ENCODE data around the gene PLA2G4E. TPM values are rescaled to one million over a fixed set of nuclear protein-coding genes. Genes with fewer than 3 reads are reported as not detected.

The PLA2G4E gene
- total and polyA plus RNA-seq, 2 of the 13 experiments (the other 11 are each of a cell fraction or from before 2014, with no cell fraction given), result not detected

GRCh38 chr15:42070279-42070975 is 49.6 kb upstream of the PLA2G4E start:
- no peak overlapping the region for H3K9ac ChIP-seq (ENCODE audit: insufficient read depth, low read depth, low read length)
- peaks cover 3 to 41% of the 10 kb centered on the region in 2 experiments; a peak in 4 of 5 replicates for H3K27me3 ChIP-seq (ENCODE audit: control insufficient read depth in 1 of 2, insufficient read depth in 2 of 2, low read length in 2 of 2)
- ChIA-PET CTCF (ENCODE audit: low intra/inter-chr PET ratio, low total read pairs) (no interaction called here), POLR2A (no interaction called here)
- no peak overlapping the region for H3K4me2 ChIP-seq (ENCODE audit: low read depth, low read length)
- FAIRE-seq (no peak), DNase-seq (ENCODE audit: low spot score) (no peak), ATAC-seq (no peak)
- H3K4me3 ChIP-seq (replicated peaks in 1 of 3; ENCODE audit: insufficient read depth in 1 of 3, low read depth in 2 of 3, low read length in 3 of 3), result no peak overlapping the region
- in situ Hi-C loops (cut with HindIII; ENCODE audit: extremely low pct_ligation_motif_present, low pct_unique_long_range_greater_than_20kb) (no loop called here), intact Hi-C loops (cut with micrococcal nuclease; ENCODE audit: unreplicated experiment) (no loop called here)
- WGBS (ENCODE audit: low lambda C conversion rate), result 51% methylated on average over 8 of the region's 16 CpGs
- H3K79me2 ChIP-seq (ENCODE audit: insufficient read depth, low read length), result no peaks in the 10 kb centered on the region
- BruUV-seq (replicated peaks), result no TSS peak
- no peak overlapping the region for H2AFZ ChIP-seq (ENCODE audit: low read length)
- H3K36me3 ChIP-seq (replicated peaks in 1 of 2; ENCODE audit: control insufficient read depth in 1 of 2, insufficient read depth in 2 of 2, low read length in 2 of 2), result no peaks in the 10 kb centered on the region
- TF ChIP-seq KLF11 (CRISPR knock-in tag; IDR thresholded peaks at IDR 0.05) (no peak), TIGD3 (CRISPR knock-in tag; IDR thresholded peaks at IDR 0.05; ENCODE audit: borderline replicate concordance) (no peak), HMG20A (CRISPR knock-in tag; IDR thresholded peaks at IDR 0.05; ENCODE audit: borderline replicate concordance) (no peak), AGO1 (IDR thresholded peaks at IDR 0.05; ENCODE audit: low read depth, low read length, poor library complexity, severe bottlenecking) (no peak), E2F1 (CRISPR knock-in tag; IDR thresholded peaks at IDR 0.05) (no peak), ZNF10 (CRISPR knock-in tag; IDR thresholded peaks at IDR 0.05; ENCODE audit: borderline replicate concordance, low read depth) (no peak), PHF5A (CRISPR knock-in tag; IDR thresholded peaks at IDR 0.05; ENCODE audit: low read depth, unreplicated experiment) (no peak), ZNF773 (CRISPR knock-in tag; IDR thresholded peaks at IDR 0.05; ENCODE audit: borderline replicate concordance) (no peak), CREB1 (IDR thresholded peaks at IDR 0.05) (no peak), CREB1 (CRISPR knock-in tag; IDR thresholded peaks at IDR 0.05) (no peak), ZNF136 (CRISPR knock-in tag; IDR thresholded peaks at IDR 0.05; ENCODE audit: low read depth) (no peak), ZBTB20 (CRISPR knock-in tag; IDR thresholded peaks at IDR 0.05; ENCODE audit: borderline replicate concordance, low read depth) (no peak), ZNF207 (IDR thresholded peaks at IDR 0.05; ENCODE audit: borderline replicate concordance) (no peak), ZNF382 (CRISPR knock-in tag; IDR thresholded peaks at IDR 0.05; ENCODE audit: borderline replicate concordance) (no peak), GMEB1 (CRISPR knock-in tag; IDR thresholded peaks at IDR 0.05; ENCODE audit: borderline replicate concordance) (no peak), SOX13 (IDR thresholded peaks at IDR 0.05) (no peak), SOX13 (CRISPR knock-in tag; conservative IDR thresholded peaks at IDR 0.05 in 1 of 2, IDR thresholded peaks at IDR 0.05 in 1 of 2) (no peak), ZBTB14 (CRISPR knock-in tag; IDR thresholded peaks at IDR 0.05) (no peak), THAP11 (CRISPR knock-in tag; IDR thresholded peaks at IDR 0.05) (no peak)
- no peaks in the 10 kb centered on the region for H3K9me3 ChIP-seq (ENCODE audit: low read length)
- H3K27ac ChIP-seq (ENCODE audit: extremely low read length, insufficient read depth, low read length), result no peak overlapping the region
- H3K4me1 ChIP-seq (ENCODE audit: insufficient read depth, low read length), result peaks cover 21% of the 10 kb centered on the region
- no peaks in the 10 kb centered on the region for H4K20me1 ChIP-seq (ENCODE audit: insufficient read depth, low read length)

Measured in HepG2 (cell line).